Muscle of back (tissue), 11 donors: ENCODE results near the gene RETREG1. TPM values are rescaled to one million over a fixed set of nuclear protein-coding genes. Genes with fewer than 3 reads are reported as not detected.
"Not testable (repeated sequence)": the region's sequence is repeated elsewhere in the genome, so short reads cannot be mapped to it uniquely, and the experiment has no call there.

Experiments
- DNase-seq, 3 donors: peaks; one replicate each; pipeline versions ENCODE4 v3.0.0 to v3.0.0-alpha.2; 2013
- polyA plus RNA-seq, 10 donors: library from polyadenylated mRNA; unstranded; fragments of 120-200 nt; gene quantifications; one replicate each; pipeline ENCODE4 v1.2.1, GENCODE V29; 2013; ENCODE audit not compliant: insufficient read length in 10 of 10

The RETREG1 gene
- polyA plus RNA-seq, 10 donors: 45.1 to 103 (median 71.8) TPM

DNA sequence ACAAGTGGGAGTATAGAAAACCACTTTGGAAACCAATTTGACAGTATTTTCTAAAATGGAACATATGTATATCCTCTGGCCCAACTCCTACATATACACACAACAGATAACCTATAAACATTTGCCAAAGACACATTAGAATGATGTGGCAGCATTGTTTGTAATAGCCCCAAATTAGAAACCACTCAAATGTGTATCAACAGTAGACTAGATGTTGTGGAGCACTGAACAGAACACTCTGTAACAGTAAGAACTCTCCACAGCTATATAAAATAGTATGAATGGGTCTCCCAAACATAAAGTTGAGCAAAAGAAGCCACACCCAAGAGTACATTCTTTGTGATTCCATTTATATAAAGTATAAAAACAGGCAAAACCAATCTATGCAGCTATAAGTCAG, 157.3 kb downstream of the RETREG1 start:
- DNase-seq: no peak

- no peak for DNase-seq
Measured at GRCh38 chr5:16457853-16458252, 158.9 kb downstream of the RETREG1 start.

DNA sequence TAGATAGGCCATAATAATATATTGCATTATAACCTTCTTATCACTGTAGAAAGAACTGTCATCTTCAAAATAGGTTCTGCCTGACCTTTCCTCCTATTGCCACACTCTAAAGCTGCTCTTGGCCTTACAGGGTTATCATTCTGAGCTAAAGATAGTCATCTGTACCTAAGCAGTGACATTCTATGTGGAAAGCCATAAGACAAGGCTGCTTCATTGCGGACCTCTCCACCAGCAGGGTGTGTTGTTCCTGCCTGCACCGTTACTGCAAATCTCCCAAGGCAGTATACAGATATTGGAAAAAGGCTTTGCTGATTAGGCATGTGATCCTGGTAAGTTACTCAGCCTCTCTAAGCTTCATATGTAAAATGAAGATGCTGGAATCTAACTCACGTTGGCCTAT, 159.3 kb downstream of the RETREG1 start:
- no peak for DNase-seq

DNA sequence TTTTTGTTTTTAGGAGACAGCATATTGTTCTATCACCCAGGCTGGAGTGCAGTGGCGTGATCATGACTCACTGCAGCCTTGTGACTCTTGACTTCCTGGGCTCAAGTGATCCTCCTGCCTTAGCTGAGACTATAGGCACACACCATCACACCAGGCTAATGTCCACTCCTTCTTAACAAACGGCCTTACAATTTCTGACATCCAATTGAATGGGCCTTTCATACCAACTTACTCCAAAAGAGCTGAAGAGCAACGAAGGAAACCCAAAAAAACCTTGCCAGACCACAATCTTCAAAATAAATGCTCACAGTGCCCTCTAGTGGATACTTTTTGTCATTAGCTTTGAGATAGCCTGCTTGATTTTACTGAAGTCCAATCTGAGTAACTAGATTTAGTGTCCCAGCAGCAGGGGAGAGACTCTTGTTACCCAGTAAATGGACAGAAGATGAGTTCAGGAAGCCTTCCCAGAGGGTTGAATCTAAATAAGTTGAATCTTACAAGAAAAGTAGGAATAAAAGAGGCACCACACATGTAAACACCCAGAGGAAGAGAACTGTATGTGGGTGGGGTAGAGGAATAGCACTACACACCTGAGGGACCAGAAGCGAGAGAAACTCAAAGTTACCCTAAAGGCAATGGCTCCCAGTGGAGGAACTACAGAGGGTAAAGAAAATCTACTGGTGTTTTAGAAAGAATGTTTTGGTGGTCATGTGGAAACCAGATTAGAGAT, 160.5 kb downstream of the RETREG1 start:
- DNase-seq: peak; percentile 51 to 71 (median 59)

GRCh38 chr5:16455668-16456067, 161.1 kb downstream of the RETREG1 start:
- peak in 1 of 3 donors; percentile 4 for DNase-seq

- no peak for DNase-seq
Measured at GRCh38 chr5:16454686-16455085, 162.1 kb downstream of the RETREG1 start.

- DNase-seq: no peak
Measured at GRCh38 chr5:16453609-16454008, 163.2 kb downstream of the RETREG1 start.

DNA sequence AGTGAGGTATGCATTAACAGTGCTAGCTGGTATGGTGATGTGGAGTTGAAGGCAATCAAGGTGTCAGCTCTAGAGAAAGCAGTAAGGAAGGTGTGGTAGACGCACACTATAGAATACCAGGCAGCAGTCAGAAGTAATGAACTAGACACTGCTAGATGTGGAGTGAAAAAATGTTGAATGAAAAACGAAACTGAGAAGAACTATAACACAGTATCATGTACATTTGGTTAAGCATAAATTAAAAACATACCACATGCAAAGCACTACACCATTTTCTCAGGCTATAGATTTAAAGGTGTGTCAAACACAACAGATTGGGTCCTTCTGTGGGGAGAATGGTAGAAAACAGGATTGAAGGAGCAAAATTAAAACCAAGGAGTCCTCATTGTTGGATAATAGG, 166.6 kb downstream of the RETREG1 start:
- DNase-seq: no peak

DNA sequence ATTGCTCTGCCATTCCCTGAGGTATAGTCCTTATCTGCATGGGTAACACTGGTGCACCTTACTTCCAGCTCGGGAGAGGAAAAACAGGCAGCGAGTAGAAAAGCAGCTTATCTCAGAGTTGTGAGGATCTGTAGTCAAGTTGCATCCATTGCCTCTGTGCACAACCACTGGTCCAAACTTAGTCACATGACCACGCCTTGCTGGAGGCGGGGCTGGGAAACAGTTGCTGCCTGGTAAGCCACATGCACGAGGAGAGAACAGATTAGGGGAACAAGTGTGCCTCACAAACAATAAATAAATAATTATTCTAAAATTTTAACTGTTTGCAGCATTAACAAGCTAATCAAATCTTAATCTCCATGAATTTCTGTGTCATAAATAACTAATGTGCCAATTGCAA, 169.8 kb downstream of the RETREG1 start:
- DNase-seq: no peak

DNA sequence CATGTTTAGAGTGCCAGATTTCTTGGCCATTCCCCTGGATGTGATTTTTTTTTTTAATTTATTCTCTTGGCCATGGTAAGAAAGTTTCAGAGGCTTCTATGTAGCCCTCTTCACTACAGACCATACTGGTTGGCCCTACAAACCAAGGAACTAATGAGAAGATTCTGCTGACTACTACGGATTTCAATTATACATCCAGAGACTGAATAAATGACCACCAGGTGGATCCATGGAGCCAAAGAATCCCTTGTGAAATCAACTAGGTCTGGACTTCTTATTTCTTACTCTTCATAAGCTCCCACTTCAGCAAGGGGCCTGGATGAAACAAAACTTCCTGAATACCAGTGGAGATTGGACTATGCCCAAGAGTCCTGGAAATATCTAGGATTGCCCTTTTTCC, 178.8 kb downstream of the RETREG1 start:
- no peak for DNase-seq

DNA sequence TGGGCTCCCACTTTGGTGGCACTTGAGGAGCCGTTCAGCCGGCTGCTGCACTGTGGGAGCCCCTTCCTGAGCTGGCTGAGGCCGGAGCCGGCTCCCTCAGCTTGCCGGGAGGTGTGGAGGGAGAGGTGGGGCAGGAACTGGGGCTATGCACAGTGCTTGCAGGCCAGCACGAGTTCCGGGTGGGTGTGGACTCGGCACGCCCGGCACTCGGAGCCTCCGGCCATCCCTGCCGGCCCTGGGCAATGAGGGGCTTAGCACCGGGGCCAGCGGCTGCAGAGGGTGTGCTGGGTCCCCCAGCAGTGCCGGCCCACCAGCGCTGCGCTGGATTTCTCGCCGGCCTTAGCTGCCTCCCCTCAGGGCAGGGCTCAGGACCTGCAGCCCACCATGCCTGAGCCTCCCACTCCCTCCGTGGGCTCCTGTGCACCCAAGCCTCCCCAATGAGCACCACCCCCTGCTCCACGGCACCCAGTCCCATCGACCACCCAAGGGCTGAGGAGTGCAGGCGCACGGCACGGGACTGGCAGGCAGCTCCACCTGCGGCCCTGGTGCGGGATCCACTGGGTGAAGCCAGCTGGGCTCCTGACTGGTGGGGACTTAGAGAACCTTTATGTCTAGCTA, 180.6 kb downstream of the RETREG1 start:
- DNase-seq: not testable (repeated sequence)

DNA sequence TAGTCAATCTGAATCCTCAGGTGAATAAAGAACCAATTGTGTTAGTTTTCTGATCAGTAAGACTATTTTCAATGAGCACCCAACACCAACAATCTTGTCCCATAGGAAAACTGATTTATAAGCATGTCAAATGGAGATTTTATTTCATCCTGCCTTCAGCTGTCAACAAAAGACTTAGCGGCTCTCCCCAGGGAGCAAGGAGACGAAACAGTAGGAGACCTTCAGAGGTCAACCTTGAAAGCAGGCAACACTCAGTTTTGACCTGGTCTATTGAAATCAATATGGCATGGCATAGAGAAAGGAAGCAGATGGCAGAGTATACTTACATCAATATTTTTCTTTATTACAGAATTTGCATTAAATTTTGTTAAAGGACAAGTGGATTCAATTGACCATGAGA, 185.3 kb downstream of the RETREG1 start:
- DNase-seq: no peak

DNA sequence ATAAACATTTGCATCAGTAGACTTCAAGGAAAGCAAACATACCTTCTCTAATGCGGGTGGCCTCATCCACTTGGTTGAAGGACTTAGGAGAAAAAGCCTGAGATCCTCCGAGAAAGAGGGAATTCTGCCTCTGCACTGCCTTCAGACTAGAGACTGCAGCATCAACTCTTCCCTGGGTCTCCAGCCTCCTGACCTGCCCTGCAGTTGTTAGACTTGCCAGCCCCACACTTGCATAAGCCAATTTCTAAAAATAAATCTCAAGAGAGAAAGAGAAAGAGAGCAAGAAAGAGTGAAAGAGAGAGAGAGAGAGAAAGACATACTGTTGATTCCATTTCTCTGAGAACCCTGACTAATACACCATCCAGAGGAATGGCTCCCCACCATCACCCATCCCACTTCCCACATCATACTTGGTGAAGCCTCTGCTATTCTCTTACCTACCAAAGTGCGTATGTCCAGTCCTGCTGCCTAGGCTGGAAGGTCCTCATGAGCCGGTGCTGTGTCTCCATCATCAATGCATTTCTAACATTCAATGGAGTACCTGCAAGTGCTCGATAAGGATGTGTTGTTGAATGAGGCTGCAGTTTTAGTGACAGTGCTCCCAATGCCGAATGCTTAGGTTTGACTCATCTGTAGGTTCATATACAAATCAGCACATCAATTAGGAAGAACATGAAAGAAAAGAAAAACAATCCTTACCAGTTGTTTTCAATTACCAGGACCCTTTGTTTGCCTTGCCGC, 186.3 kb downstream of the RETREG1 start:
- DNase-seq: no peak

DNA sequence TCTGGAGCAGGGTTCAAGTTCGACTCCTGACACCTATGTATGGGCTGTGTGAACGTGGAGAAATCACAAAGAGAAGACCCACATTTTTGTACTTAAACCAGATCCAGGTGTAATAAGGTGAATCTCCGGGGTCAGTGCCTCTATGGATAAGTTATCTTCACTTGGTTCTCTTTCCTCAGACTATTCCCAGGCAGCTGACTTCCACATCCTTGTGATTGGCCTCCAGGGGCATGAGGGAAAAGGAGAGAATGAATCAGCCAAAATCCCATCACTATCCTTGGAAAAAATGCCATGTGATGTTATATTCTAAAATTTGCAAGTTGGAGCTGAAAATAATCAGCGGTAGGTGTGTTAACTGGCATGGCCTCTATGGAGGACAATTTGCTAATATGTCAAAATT, 188.4 kb downstream of the RETREG1 start:
- no peak for DNase-seq

DNA sequence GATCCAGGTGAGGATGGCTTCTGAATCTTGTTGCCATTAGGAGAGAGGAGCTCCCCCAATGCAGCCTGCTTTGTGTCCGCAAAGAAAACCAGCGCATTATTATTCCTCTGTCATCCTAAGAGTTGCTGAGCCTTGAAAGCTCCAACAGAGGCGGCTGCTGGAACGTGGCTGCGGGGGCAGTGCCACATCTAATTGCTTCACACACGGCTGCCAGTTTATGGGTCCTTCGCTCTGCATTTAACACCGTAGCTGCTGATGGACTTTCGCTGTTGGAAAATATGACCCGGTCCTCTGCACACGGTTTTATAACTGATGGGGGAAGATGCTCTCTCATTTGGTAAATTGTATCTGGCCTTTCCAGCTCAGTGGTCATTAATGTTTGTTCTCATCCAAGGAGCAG, 189.2 kb downstream of the RETREG1 start:
- DNase-seq: no peak

Other genes starting within 250 kb of the RETREG1 start
- 10 to 100 TPM; 16.5 to 22.2 (median 19.9) TPM for gene ZNF622, start 151.2 kb downstream of the RETREG1 start, polyA plus RNA-seq